Parietal lobe (tissue), 2 donors: ENCODE measurements around the gene TBX15. TPM values are rescaled to one million over a fixed set of nuclear protein-coding genes. Genes with fewer than 3 reads are reported as not detected.

Experiments
- small RNA-seq: library from RNA; depleted of rRNA; stranded (forward); fragments of <200 nt; gene quantifications from one replicate; pipeline ENCODE3, GENCODE V24; 2014; ENCODE audit warnings: low replicate concordance
- total RNA-seq: library from RNA; depleted of rRNA; stranded (reverse); fragments of >200 nt; gene quantifications from one replicate; pipeline ENCODE4 v1.2.3, GENCODE V29; 2014

The TBX15 gene
- 0.31 TPM for total RNA-seq

GRCh38 chr1:118988186-118989005 is at the start of gene TBX15:
TSS of gene TBX15 (minus strand) at chr1:118988343. CDS start at chr1:118987795, 548 bp downstream.

Small RNAs within 50 kb of the gene (small RNA-seq; reads per million reads assigned to genes)
- gene AL139420.2 = not detected

Other genes with a start within 250 kb of the TBX15 start
- 16.3 TPM for gene WARS2, start 152.3 kb upstream of the TBX15 start, total RNA-seq